Measurements from ENCODE around the gene SH2B3.

Gene SH2B3

GRCh38 chr12:111442301-111443045 lies 36.8 kb downstream of the SH2B3 start:
- H3K4me3 ChIP-seq (ENCODE audit: low read depth, low read length), result no peak overlapping the region
- TF ChIP-seq CTCF (IDR thresholded peaks at IDR 0.05; ENCODE audit: low read depth, low read length), result no peak

GRCh38 chr12:111443086-111443485 lies 37.4 kb downstream of the SH2B3 start:
- TF ChIP-seq CTCF (IDR thresholded peaks at IDR 0.05; ENCODE audit: low read depth, low read length), result no peak
- H3K4me3 ChIP-seq (ENCODE audit: low read depth, low read length), result no peak overlapping the region

- no peak for TF ChIP-seq CTCF (IDR thresholded peaks at IDR 0.05; ENCODE audit: low read depth, low read length)
- H3K4me3 ChIP-seq (ENCODE audit: low read depth, low read length), result no peak overlapping the region
Observed at GRCh38 chr12:111443586-111443985, 37.9 kb downstream of the SH2B3 start.

- TF ChIP-seq CTCF (IDR thresholded peaks at IDR 0.05; ENCODE audit: low read depth, low read length), result no peak
- H3K4me3 ChIP-seq (ENCODE audit: low read depth, low read length), result no peak overlapping the region
Observed at GRCh38 chr12:111444314-111444924, 38.7 kb downstream of the SH2B3 start.

GRCh38 chr12:111444925-111445725 lies 39.4 kb downstream of the SH2B3 start:
- H3K4me3 ChIP-seq (ENCODE audit: low read depth, low read length), result no peak overlapping the region
- TF ChIP-seq CTCF (IDR thresholded peaks at IDR 0.05; ENCODE audit: low read depth, low read length), result no peak

GRCh38 chr12:111445726-111446581 lies 40.2 kb downstream of the SH2B3 start:
- H3K4me3 ChIP-seq (ENCODE audit: low read depth, low read length), result no peak overlapping the region
- no peak for TF ChIP-seq CTCF (IDR thresholded peaks at IDR 0.05; ENCODE audit: low read depth, low read length)

All from WI38 (cell line).